IMR-90 (cell line): ENCODE results near the gene CLBA1. TPM values are rescaled to one million over a fixed set of nuclear protein-coding genes. Genes with fewer than 3 reads are reported as not detected.
"Not testable (repeated sequence)": the region's sequence is repeated elsewhere in the genome, so short reads cannot be mapped to it uniquely, and the experiment has no call there.

Experiments used
- ATAC-seq: fragments of 200-7000 bp; cut with Tn5 transposase; 2 replicates; pipeline ENCODE4 v1.9.1; 2020; ENCODE audit warnings: low read depth, mild to moderate bottlenecking, moderate library complexity
- BruUV-seq: library from RNA; stranded (reverse); fragments of 400-500 nt; replicated peaks from 2 replicates; lab custom pipeline; 2021; lab: Mats Ljungman, UMichigan
- CTCF ChIA-PET: fragments of 300-600 bp; formaldehyde crosslinking; extraction: SDS; loops from one replicate; lab custom pipeline; 2021; ENCODE audit warnings: antibody characterized with exemption; lab: Yijun Ruan, JAX
- POLR2A ChIA-PET: fragments of 300-600 bp; sonication (Branson Sonifier 250); formaldehyde crosslinking; loops from one replicate; lab custom pipeline; 2022; ENCODE audit warnings: antibody characterized with exemption; ENCODE audit not compliant: unreplicated experiment; lab: Charles Lee
- DNase-seq: peaks from one replicate; pipeline ENCODE4 v3.0.0; 2013
- H2AFZ ChIP-seq: replicated peaks from 2 replicates; pipeline ENCODE3; 2013; ENCODE audit warnings: low read length, mild to moderate bottlenecking; ENCODE audit not compliant: poor library complexity
- H2AK5ac ChIP-seq: 2 replicates; pipeline ENCODE4 v1.6.1; 2013; ENCODE audit warnings: low read depth, low read length, inconsistent platforms
- H2AK9ac ChIP-seq: replicated peaks from 2 replicates; pipeline ENCODE3; 2013; ENCODE audit warnings: mild to moderate bottlenecking, low read depth, low read length, moderate library complexity; ENCODE audit not compliant: poor library complexity
- H2BK120ac ChIP-seq: 2 replicates; pipeline ENCODE4 v1.6.1; 2013; ENCODE audit warnings: low read depth, low read length, inconsistent platforms
- H2BK15ac ChIP-seq: 3 replicates; pipeline ENCODE4 v1.6.1; 2013; ENCODE audit warnings: low read depth, low read length, inconsistent platforms
- H2BK20ac ChIP-seq: 2 replicates; pipeline ENCODE4 v1.6.1; 2013; ENCODE audit warnings: low read depth, mild to moderate bottlenecking, inconsistent platforms, low read length, moderate library complexity
- H2BK5ac ChIP-seq: 2 replicates; pipeline ENCODE4 v1.6.1; 2013; ENCODE audit warnings: mild to moderate bottlenecking, low read depth, low read length, inconsistent platforms; ENCODE audit not compliant: poor library complexity, severe bottlenecking
- H3K14ac ChIP-seq: replicated peaks from 2 replicates; pipeline ENCODE4 v1.6.1; 2013; ENCODE audit warnings: low read depth, low read length, inconsistent platforms
- H3K18ac ChIP-seq: 2 replicates; pipeline ENCODE4 v1.6.1; 2013; ENCODE audit warnings: low read depth, low read length, control low read depth
- H3K23ac ChIP-seq: 2 replicates; pipeline ENCODE4 v1.6.1; 2013; ENCODE audit warnings: low read depth, low read length, inconsistent platforms
- H3K27ac ChIP-seq: 2 replicates; pipeline ENCODE4 v1.5.1; 2013; ENCODE audit warnings: mild to moderate bottlenecking, control low read depth, low read length; ENCODE audit not compliant: insufficient read depth
- H3K27me3 ChIP-seq: 2 replicates; pipeline ENCODE4 v1.6.1; 2013; ENCODE audit warnings: low read length; ENCODE audit not compliant: control insufficient read depth, insufficient read depth
- H3K36me3 ChIP-seq: 2 replicates; pipeline ENCODE4 v1.6.1; 2013; ENCODE audit warnings: low read length, mixed read lengths; ENCODE audit not compliant: control insufficient read depth, insufficient read depth
- H3K4ac ChIP-seq: 2 replicates; pipeline ENCODE4 v1.6.1; 2013; ENCODE audit warnings: low read depth, low read length, inconsistent platforms
- H3K4me1 ChIP-seq: 2 replicates; pipeline ENCODE4 v1.6.1; 2013; ENCODE audit warnings: low read length, mixed read lengths; ENCODE audit not compliant: control insufficient read depth, insufficient read depth
- H3K4me2 ChIP-seq: 2 replicates; pipeline ENCODE4 v1.6.1; 2013; ENCODE audit warnings: low read depth, mild to moderate bottlenecking, control low read depth, low read length, moderate library complexity
- H3K4me3 ChIP-seq: 2 replicates; pipeline ENCODE4 v1.5.1; 2013; ENCODE audit warnings: low read depth, mild to moderate bottlenecking, control low read depth, low read length, moderate library complexity; ENCODE audit not compliant: insufficient read depth
- H3K56ac ChIP-seq: 2 replicates; pipeline ENCODE4 v1.6.1; 2013; ENCODE audit warnings: low read length, inconsistent platforms; ENCODE audit not compliant: insufficient read depth; ENCODE audit errors: extremely low read depth
- H3K79me1 ChIP-seq, 2 experiments: 2 replicates each; pipeline ENCODE4 v1.6.1; 2013; ENCODE audit warnings: low read length in 2 of 2, inconsistent platforms in 1 of 2, low read depth in 1 of 2
- H3K9ac ChIP-seq: 2 replicates; pipeline ENCODE4 v1.6.1; 2013; ENCODE audit warnings: low read depth, low read length, control low read depth
- H3K9me1 ChIP-seq: 2 replicates; pipeline ENCODE4 v1.6.1; 2013; ENCODE audit warnings: low read length, inconsistent platforms; ENCODE audit not compliant: insufficient read depth
- H3K9me3 ChIP-seq: 2 replicates; pipeline ENCODE4 v1.6.1; 2013; ENCODE audit warnings: low read length; ENCODE audit not compliant: control insufficient read depth, insufficient read depth
- H4K20me1 ChIP-seq: 2 replicates; pipeline ENCODE4 v1.6.1; 2013; ENCODE audit warnings: low read length, inconsistent platforms; ENCODE audit not compliant: insufficient read depth
- H4K5ac ChIP-seq: 2 replicates; pipeline ENCODE4 v1.6.1; 2013; ENCODE audit warnings: mild to moderate bottlenecking, low read depth, low read length, control low read depth
- H4K8ac ChIP-seq, 2 experiments: 2 replicates each; pipeline ENCODE4 v1.6.1; 2013; ENCODE audit warnings: low read depth in 2 of 2, low read length in 2 of 2, control low read depth in 1 of 2, inconsistent platforms in 1 of 2
- H4K91ac ChIP-seq: 2 replicates; pipeline ENCODE4 v1.6.1; 2013; ENCODE audit warnings: low read depth, low read length, inconsistent platforms; ENCODE audit not compliant: insufficient read depth
- WGBS, 2 experiments: methylation state at CpG; one replicate each; pipeline versions ENCODE4 v1.1.5 to v1.1.7; 2013; ENCODE audit warnings: missing lambda C conversion rate in 2 of 2; ENCODE audit not compliant: insufficient read length in 1 of 2; ENCODE audit errors: extremely low coverage in 2 of 2; 5-methylcytosine and 5-hydroxymethylcytosine counted together
- dilution Hi-C: fragments of 300-500 bp; cut with HindIII; formaldehyde crosslinking; loops from one replicate; pipeline ENCODE4 v1.14.3; 2018; ENCODE audit warnings: low sequenced_read_pairs; ENCODE audit not compliant: unreplicated experiment
- in situ Hi-C: fragments of 300-500 bp; cut with MboI; formaldehyde crosslinking; loops from 3 replicates; pipeline ENCODE4 v1.14.3; 2019; ENCODE audit warnings: low sequenced_read_pairs, inconsistent platforms, mixed read lengths
- intact Hi-C: fragments of 100-400 bp; cut with micrococcal nuclease; formaldehyde crosslinking; loops from 2 replicates; pipeline ENCODE4 v1.10.0; 2022
- polyA plus RNA-seq, 3 experiments: library from polyadenylated mRNA; depleted of rRNA; stranded (reverse); fragments of >200 nt; gene quantifications; 2 replicates each; pipeline ENCODE4 v1.2.3, GENCODE V29; 2012; ENCODE audit warnings: low replicate concordance in 1 of 3
- total RNA-seq: library from RNA; depleted of rRNA; stranded (reverse); fragments of >200 nt; gene quantifications from 2 replicates; pipeline ENCODE4 v1.2.3, GENCODE V29; 2012

Gene CLBA1
- total and polyA plus RNA-seq, 2 of the 4 experiments (the other 2 are of a cell fraction), result 2.7 to 6.2 TPM

DNA sequence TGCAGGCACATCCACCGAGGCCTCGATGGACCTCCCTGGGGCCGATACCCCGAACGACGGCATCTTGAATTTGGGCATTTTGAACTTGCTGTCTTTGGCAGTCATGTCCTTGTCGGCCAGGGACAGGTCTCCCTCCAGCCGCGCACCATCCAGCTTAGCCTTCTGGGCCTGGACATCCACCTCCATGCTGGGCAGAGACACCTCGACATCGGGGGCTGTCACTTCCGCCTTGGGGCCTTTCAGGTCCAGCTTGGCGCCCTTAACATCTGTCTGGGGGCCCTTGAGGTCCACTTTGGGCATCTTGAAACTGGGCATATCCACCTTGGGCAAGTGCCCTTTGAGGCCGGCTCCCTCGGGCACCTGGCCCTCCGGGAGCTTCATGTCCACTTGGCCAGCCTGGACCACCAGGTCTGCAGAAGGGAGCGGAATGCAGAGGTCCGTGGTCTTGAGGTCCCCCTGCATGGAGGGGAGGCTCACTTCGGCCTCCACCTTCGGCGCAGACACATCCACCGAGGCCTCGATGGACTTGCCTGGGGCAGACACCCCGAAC lies 36.1 kb upstream of the CLBA1 start:
- DNase-seq, H3K36me3 ChIP-seq, H3K18ac ChIP-seq, H3K4me1 ChIP-seq, H4K8ac ChIP-seq, H4K5ac ChIP-seq, H3K27me3 ChIP-seq, H4K20me1 ChIP-seq, H3K9me3 ChIP-seq, H3K56ac ChIP-seq, H3K23ac ChIP-seq, dilution Hi-C loops, H3K4me2 ChIP-seq, H2BK20ac ChIP-seq, H2AK5ac ChIP-seq, H3K27ac ChIP-seq, intact Hi-C loops, H2BK15ac ChIP-seq, H2AK9ac ChIP-seq, H3K79me1 ChIP-seq, H2AFZ ChIP-seq, H4K91ac ChIP-seq, BruUV-seq, POLR2A ChIA-PET, H3K9ac ChIP-seq, H2BK120ac ChIP-seq, H3K14ac ChIP-seq, ATAC-seq, H3K4ac ChIP-seq, in situ Hi-C loops, H3K9me1 ChIP-seq, H3K4me3 ChIP-seq, H2BK5ac ChIP-seq, CTCF ChIA-PET: not testable (repeated sequence)
- WGBS, 2 experiments, result no CpG with 5 or more reads among the region's 24 CpGs
